OCI-LY7 (cell line): ENCODE measurements around the gene SMYD4.

Experiments
- EZH2phosphoT487 ChIP-seq: fragments of 200-600 bp; sonication (generic); IDR thresholded peaks from 2 replicates; pipeline ENCODE4 v1.6.1; 2018; ENCODE audit warnings: low read depth, borderline replicate concordance, mild to moderate bottlenecking, mixed run types, antibody characterized with exemption, low read length, moderate library complexity, mixed read lengths
- TF ChIP-seq, protein P1 (sequence below): fragments of 200-600 bp; sonication (generic); conservative IDR thresholded peaks from 2 replicates; pipeline ENCODE4 v1.5.1; 2014; ENCODE audit warnings: mild to moderate bottlenecking, antibody characterized with exemption, low read length, moderate library complexity, mixed read lengths

DNA sequence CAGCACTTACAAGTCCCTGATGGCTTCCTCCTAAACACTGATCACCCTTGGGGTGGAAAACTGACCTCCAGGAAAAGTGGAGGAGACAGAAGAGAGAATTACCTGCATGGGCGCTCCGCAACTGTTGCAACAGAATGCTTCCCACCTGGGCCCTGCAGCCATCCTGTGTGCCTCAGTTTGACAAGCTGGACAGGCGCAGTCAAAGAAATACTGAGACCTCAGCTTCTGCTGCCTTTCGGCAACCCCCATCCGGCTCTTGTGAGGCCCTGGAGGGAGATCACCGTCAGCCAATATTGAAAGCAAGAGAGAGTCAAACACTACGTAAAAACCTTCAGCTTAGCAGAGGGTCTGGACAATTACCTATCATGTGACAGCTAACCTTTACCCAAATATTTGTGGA lies 43.0 kb downstream of the SMYD4 start:
- TF ChIP-seq, protein P1, sequence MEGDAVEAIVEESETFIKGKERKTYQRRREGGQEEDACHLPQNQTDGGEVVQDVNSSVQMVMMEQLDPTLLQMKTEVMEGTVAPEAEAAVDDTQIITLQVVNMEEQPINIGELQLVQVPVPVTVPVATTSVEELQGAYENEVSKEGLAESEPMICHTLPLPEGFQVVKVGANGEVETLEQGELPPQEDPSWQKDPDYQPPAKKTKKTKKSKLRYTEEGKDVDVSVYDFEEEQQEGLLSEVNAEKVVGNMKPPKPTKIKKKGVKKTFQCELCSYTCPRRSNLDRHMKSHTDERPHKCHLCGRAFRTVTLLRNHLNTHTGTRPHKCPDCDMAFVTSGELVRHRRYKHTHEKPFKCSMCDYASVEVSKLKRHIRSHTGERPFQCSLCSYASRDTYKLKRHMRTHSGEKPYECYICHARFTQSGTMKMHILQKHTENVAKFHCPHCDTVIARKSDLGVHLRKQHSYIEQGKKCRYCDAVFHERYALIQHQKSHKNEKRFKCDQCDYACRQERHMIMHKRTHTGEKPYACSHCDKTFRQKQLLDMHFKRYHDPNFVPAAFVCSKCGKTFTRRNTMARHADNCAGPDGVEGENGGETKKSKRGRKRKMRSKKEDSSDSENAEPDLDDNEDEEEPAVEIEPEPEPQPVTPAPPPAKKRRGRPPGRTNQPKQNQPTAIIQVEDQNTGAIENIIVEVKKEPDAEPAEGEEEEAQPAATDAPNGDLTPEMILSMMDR, result no peak
- no peak for TF ChIP-seq EZH2phosphoT487
